H1 (cell line): ENCODE measurements around the gene GUCY2D. TPM values are rescaled to one million over a fixed set of nuclear protein-coding genes. Genes with fewer than 3 reads are reported as not detected.

ENCODE experiments used
- CTCF ChIA-PET: fragments of 300-600 bp; sonication (Branson Sonifier 250); formaldehyde crosslinking; loops from one replicate; lab custom pipeline; 2021; ENCODE audit not compliant: partially characterized antibody; lab: Charles Lee
- POLR2A ChIA-PET: fragments of 300-600 bp; sonication (Branson Sonifier 250); formaldehyde crosslinking; loops from one replicate; lab custom pipeline; 2021; ENCODE audit warnings: inconsistent platforms; ENCODE audit not compliant: partially characterized antibody; lab: Charles Lee
- DNase-seq, 2 experiments: peaks; one replicate each; pipeline versions ENCODE4 v3.0.0 to v3.0.0-alpha.2; 2010 to 2022; ENCODE audit warnings: low spot score in 2 of 2, low read depth in 1 of 2, mixed read lengths in 1 of 2
- FAIRE-seq: peaks from 2 replicates; lab custom pipeline; 2011; peaks lifted over from hg19 to GRCh38; lab: Jason Lieb, UNC
- H2AFZ ChIP-seq: 2 replicates; pipeline ENCODE4 v1.8.1; 2012; ENCODE audit warnings: low read length, inconsistent platforms
- H2AK5ac ChIP-seq: 2 replicates; pipeline ENCODE4 v1.6.1; 2013; ENCODE audit warnings: low read depth, low read length
- H2BK120ac ChIP-seq: replicated peaks from 2 replicates; pipeline ENCODE3; 2013; ENCODE audit warnings: low read depth, low read length, inconsistent platforms
- H2BK12ac ChIP-seq: 2 replicates; pipeline ENCODE4 v1.6.1; 2013; ENCODE audit warnings: low read depth, low read length
- H2BK15ac ChIP-seq: 2 replicates; pipeline ENCODE4 v1.6.1; 2013; ENCODE audit warnings: low read length
- H2BK20ac ChIP-seq: 2 replicates; pipeline ENCODE4 v1.6.1; 2013; ENCODE audit warnings: low read length
- H2BK5ac ChIP-seq: 2 replicates; pipeline ENCODE4 v1.6.1; 2013; ENCODE audit warnings: low read depth, low read length
- H3K14ac ChIP-seq: 2 replicates; pipeline ENCODE4 v1.6.1; 2013; ENCODE audit warnings: inconsistent platforms; ENCODE audit not compliant: insufficient read length
- H3K18ac ChIP-seq: 2 replicates; pipeline ENCODE4 v1.6.1; 2013; ENCODE audit warnings: low read length; ENCODE audit errors: extremely low read depth
- H3K23ac ChIP-seq: 2 replicates; pipeline ENCODE4 v1.6.1; 2013; ENCODE audit warnings: inconsistent platforms; ENCODE audit not compliant: insufficient read length
- H3K23me2 ChIP-seq: 2 replicates; pipeline ENCODE4 v1.6.1; 2013; ENCODE audit warnings: low read depth, low read length
- H3K27ac ChIP-seq: 2 replicates; pipeline ENCODE4 v1.6.1; 2011; ENCODE audit warnings: low read depth, low read length, inconsistent platforms
- H3K27me3 ChIP-seq, 4 experiments: replicated peaks in 1 of 4; 1 replicate in 1 of 4; 2 replicates in 3 of 4; pipeline versions ENCODE4 v1.6.1 to v1.8.1; 2011 to 2013; ENCODE audit warnings: low read length in 3 of 4, mild to moderate bottlenecking in 3 of 4, inconsistent platforms in 2 of 4, mixed read lengths in 2 of 4, moderate library complexity in 1 of 4; ENCODE audit not compliant: control insufficient read depth in 3 of 4, insufficient read depth in 3 of 4; ENCODE audit errors: extremely low read depth in 1 of 4
- H3K36me3 ChIP-seq, 4 experiments: 2 replicates each; pipeline versions ENCODE4 v1.6.1 to v1.8.1; 2011 to 2013; ENCODE audit warnings: mild to moderate bottlenecking in 4 of 4, low read length in 3 of 4, moderate library complexity in 2 of 4, control low read depth in 1 of 4, inconsistent platforms in 1 of 4; ENCODE audit not compliant: insufficient read depth in 4 of 4, control insufficient read depth in 2 of 4
- H3K4ac ChIP-seq: replicated peaks from 2 replicates; pipeline ENCODE3; 2013; ENCODE audit warnings: low read length, low read depth, mixed read lengths, inconsistent platforms; ENCODE audit not compliant: insufficient read length
- H3K4me1 ChIP-seq, 4 experiments: replicated peaks in 1 of 4; 1 replicate in 1 of 4; 2 replicates in 3 of 4; pipeline versions ENCODE4 v1.6.1 to v1.8.1; 2011 to 2013; ENCODE audit warnings: low read length in 3 of 4, inconsistent platforms in 2 of 4, mixed read lengths in 1 of 4; ENCODE audit not compliant: insufficient read depth in 4 of 4, control insufficient read depth in 3 of 4
- H3K4me2 ChIP-seq, 2 experiments: 2 replicates each; pipeline versions ENCODE4 v1.6.1 to v1.8.1; 2011 to 2013; ENCODE audit warnings: low read depth in 2 of 2, low read length in 2 of 2, control low read depth in 1 of 2, inconsistent platforms in 1 of 2, mild to moderate bottlenecking in 1 of 2; ENCODE audit not compliant: insufficient read depth in 1 of 2
- H3K4me3 ChIP-seq, 4 experiments: fragments of 200-600, 300-600 bp in 1 of 4; sonication (generic), shearing (Covaris generic), sonication (Bioruptor Twin) in 1 of 4; 2 replicates each; pipeline versions ENCODE4 v1.5.1 to v1.8.1; 2011 to 2016; ENCODE audit warnings: low read length in 4 of 4, low read depth in 3 of 4, control low read depth in 2 of 4, inconsistent platforms in 2 of 4, mild to moderate bottlenecking in 2 of 4, mixed read lengths in 1 of 4, moderate library complexity in 1 of 4; ENCODE audit not compliant: insufficient read depth in 2 of 4; ENCODE audit errors: extremely low read depth in 1 of 4
- H3K56ac ChIP-seq: replicated peaks from 2 replicates; pipeline ENCODE3; 2013; ENCODE audit warnings: low read depth, mild to moderate bottlenecking, mixed read lengths, low read length, inconsistent platforms; ENCODE audit not compliant: insufficient read length
- H3K79me1 ChIP-seq: 2 replicates; pipeline ENCODE4 v1.6.1; 2013; ENCODE audit warnings: low read depth, low read length, control low read depth
- H3K79me2 ChIP-seq, 2 experiments: 2 replicates each; pipeline versions ENCODE4 v1.6.1 to v1.8.1; 2012 to 2013; ENCODE audit warnings: low read length in 2 of 2, mild to moderate bottlenecking in 2 of 2, inconsistent platforms in 1 of 2; ENCODE audit not compliant: insufficient read depth in 2 of 2, control insufficient read depth in 1 of 2
- H3K9ac ChIP-seq, 4 experiments: replicated peaks in 1 of 4; 1 replicate in 1 of 4; 2 replicates in 3 of 4; pipeline versions ENCODE4 v1.6.1 to v1.8.1; 2011 to 2013; ENCODE audit warnings: low read depth in 3 of 4, low read length in 3 of 4, control low read depth in 2 of 4, mild to moderate bottlenecking in 2 of 4, moderate library complexity in 2 of 4, inconsistent platforms in 1 of 4; ENCODE audit errors: extremely low read depth in 1 of 4
- H3K9me3 ChIP-seq, 2 experiments: 2 replicates each; pipeline versions ENCODE4 v1.6.1 to v1.8.1; 2012 to 2013; ENCODE audit warnings: mild to moderate bottlenecking in 2 of 2, moderate library complexity in 2 of 2, control low read depth in 1 of 2, inconsistent platforms in 1 of 2, low read depth in 1 of 2, low read length in 1 of 2, mixed read lengths in 1 of 2; ENCODE audit not compliant: insufficient read depth in 2 of 2
- H4K20me1 ChIP-seq, 2 experiments: replicated peaks in 1 of 2; 2 replicates each; pipeline versions ENCODE3 to v1.8.1; 2011 to 2013; ENCODE audit warnings: inconsistent platforms in 2 of 2, low read length in 2 of 2, mild to moderate bottlenecking in 1 of 2; ENCODE audit not compliant: insufficient read depth in 2 of 2, control insufficient read depth in 1 of 2
- H4K5ac ChIP-seq: 2 replicates; pipeline ENCODE4 v1.6.1; 2013; ENCODE audit warnings: low read length, low read depth, mixed read lengths, inconsistent platforms; ENCODE audit not compliant: insufficient read length
- H4K8ac ChIP-seq: 2 replicates; pipeline ENCODE4 v1.8.0; 2013; ENCODE audit warnings: mild to moderate bottlenecking, moderate library complexity, low read length, inconsistent platforms; ENCODE audit not compliant: insufficient read depth; ENCODE audit errors: extremely low read depth
- H4K91ac ChIP-seq: replicated peaks from 2 replicates; pipeline ENCODE3; 2013; ENCODE audit warnings: low read length, mixed read lengths, inconsistent platforms; ENCODE audit not compliant: insufficient read length
- BCL11A ChIP-seq, 2 experiments: IDR thresholded peaks; one replicate each; pipeline ENCODE4 v1.6.1; 2011; ENCODE audit warnings: low read depth in 2 of 2, low read length in 2 of 2, mild to moderate bottlenecking in 2 of 2
- CBX8 ChIP-seq: fragments of 300-800, 300-1000 bp; sonication (generic); IDR thresholded peaks from 2 replicates; pipeline ENCODE4 v1.7.1; 2016; ENCODE audit warnings: low read depth, low read length, borderline replicate concordance
- JUN ChIP-seq: IDR thresholded peaks from 2 replicates; pipeline ENCODE4 v1.6.1; 2011; ENCODE audit warnings: low read depth, mild to moderate bottlenecking, improper control_type of control experiment, low read length
- JUND ChIP-seq: IDR thresholded peaks from 2 replicates; pipeline ENCODE4 v1.6.1; 2011; ENCODE audit warnings: mild to moderate bottlenecking, improper control_type of control experiment, low read length
- MAFK ChIP-seq: IDR thresholded peaks from 2 replicates; pipeline ENCODE4 v1.6.1; 2012; ENCODE audit warnings: low read depth, mild to moderate bottlenecking, improper control_type of control experiment, low read length
- POLR2A ChIP-seq, 2 experiments: IDR thresholded peaks; 1 replicate in 1 of 2; 2 replicates in 1 of 2; pipeline ENCODE4 v1.6.1; 2011; ENCODE audit warnings: low read depth in 2 of 2, low read length in 2 of 2, mild to moderate bottlenecking in 2 of 2; ENCODE audit errors: control extremely low read depth in 1 of 2
- POU5F1 ChIP-seq: IDR thresholded peaks from 2 replicates; pipeline ENCODE4 v1.6.1; 2011; ENCODE audit warnings: low read depth, mild to moderate bottlenecking, low read length, moderate library complexity
- RAD21 ChIP-seq, 2 experiments: IDR thresholded peaks in 1 of 2; conservative IDR thresholded peaks in 1 of 2; 2 replicates each; pipeline ENCODE4 v1.6.1; 2011; ENCODE audit warnings: low read depth in 2 of 2, low read length in 2 of 2, improper control_type of control experiment in 1 of 2, inconsistent platforms in 1 of 2, mild to moderate bottlenecking in 1 of 2, moderate library complexity in 1 of 2
- SIN3A ChIP-seq, 2 experiments: IDR thresholded peaks in 1 of 2; conservative IDR thresholded peaks in 1 of 2; 2 replicates each; pipeline ENCODE4 v1.6.1; 2011 to 2012; ENCODE audit warnings: low read length in 2 of 2, improper control_type of control experiment in 1 of 2, low read depth in 1 of 2, mild to moderate bottlenecking in 1 of 2
- SP1 ChIP-seq: IDR thresholded peaks from 2 replicates; pipeline ENCODE4 v1.6.1; 2011; ENCODE audit warnings: low read depth, low read length
- TEAD4 ChIP-seq: IDR thresholded peaks from 2 replicates; pipeline ENCODE4 v1.6.1; 2012; ENCODE audit warnings: low read depth, low read length, inconsistent platforms, mixed read lengths
- ZNF274 ChIP-seq: IDR thresholded peaks from 2 replicates; pipeline ENCODE4 v1.7.0; 2012; ENCODE audit warnings: low read length, borderline replicate concordance; ENCODE audit errors: extremely low read depth
- WGBS, 2 experiments: shearing (Covaris generic) in 1 of 2; methylation state at CpG; one replicate each; pipeline versions ENCODE4 v1.1.6 to v1.1.7; 2013 to 2015; ENCODE audit warnings: low lambda C conversion rate in 2 of 2, mixed read lengths in 2 of 2, inconsistent platforms in 1 of 2, low coverage in 1 of 2, missing lambda C conversion rate in 1 of 2; ENCODE audit not compliant: insufficient replicate concordance in 2 of 2, insufficient coverage in 1 of 2, insufficient read length in 1 of 2; ENCODE audit errors: extremely low coverage in 1 of 2, missing lambda C conversion rate in 1 of 2; 5-methylcytosine and 5-hydroxymethylcytosine counted together
- polyA plus RNA-seq, 7 experiments: library from polyadenylated mRNA; depleted of rRNA in 3 of 7; stranded (reverse) in 5 of 7; unstranded in 2 of 7; fragments of >200 nt in 5 of 7; fragments of 200-250 nt in 2 of 7; gene quantifications; 1 replicate in 5 of 7; 2 replicates in 1 of 7; 4 replicates in 1 of 7; pipeline versions ENCODE4 v1.2.1 to v1.2.3, GENCODE V29; 2011 to 2013; ENCODE audit warnings: missing spikeins in 2 of 7, mixed read lengths in 2 of 7
- total RNA-seq: library from RNA; stranded (reverse); fragmentation: NEBNext Ultra II Directional; extraction: Animal tissue kit (Norgen Biotek cat#: 25700); gene quantifications from 2 replicates; pipeline ENCODE4 v1.2.1, GENCODE V29; 2021

Gene GUCY2D
- total and polyA plus RNA-seq, 2 of the 8 experiments (the other 6 are each of a cell fraction or from before 2014, with no cell fraction given): 0.20 to 0.48 TPM

GRCh38 chr17:8004899-8005298 lies 2.5 kb downstream of the GUCY2D start:
- no peak overlapping the region for H4K5ac ChIP-seq
- H2BK20ac ChIP-seq: no peak overlapping the region
- H3K79me1 ChIP-seq: no peaks in the 10 kb centered on the region
- H3K23ac ChIP-seq: no peak overlapping the region
- no peak overlapping the region for H3K27ac ChIP-seq
- H3K4me1 ChIP-seq: peaks cover 0 to 9% (median 4%) of the 10 kb centered on the region in 4 experiments; a peak in 5 of 7 replicates
- H3K4me2 ChIP-seq: no peak overlapping the region
- H2AFZ ChIP-seq: no peak overlapping the region
- H3K79me2 ChIP-seq: no peaks in the 10 kb centered on the region
- H2AK5ac ChIP-seq: no peak overlapping the region
- CTCF ChIA-PET: interaction anchor here (0.6 to 6.0 kb wide), 8 partner anchors 12 to 260 kb away, joined by 3 to 50 read pairs (median 4); partner anchors contain the start of gene RNF227
- H2BK5ac ChIP-seq: no peak overlapping the region
- H4K20me1 ChIP-seq: no peaks in the 10 kb centered on the region
- H2BK12ac ChIP-seq: no peak overlapping the region
- H4K91ac ChIP-seq: no peak overlapping the region
- H3K56ac ChIP-seq: no peak overlapping the region
- FAIRE-seq (no peak), DNase-seq (no peak)
- H3K23me2 ChIP-seq: no peaks in the 10 kb centered on the region; the same call in 1 of the 2 replicates
- POLR2A ChIA-PET: interaction anchor here (1.0 to 2.2 kb wide), 2 partner anchors 12 to 82 kb away, joined by 3 to 12 read pairs; no protein-coding TSS in a partner anchor
- H3K18ac ChIP-seq: no peak overlapping the region
- H3K14ac ChIP-seq: no peak overlapping the region
- no peak overlapping the region for H3K4ac ChIP-seq
- TF ChIP-seq JUND (no peak), SIN3A (conservative IDR thresholded peaks at IDR 0.05 in 1 of 2, IDR thresholded peaks at IDR 0.05 in 1 of 2; ENCODE audit: low read depth in 1 of 2, low read length in 2 of 2) (no peak), MAFK (no peak), POU5F1 (no peak), TEAD4 (no peak), RAD21 (IDR thresholded peaks at IDR 0.05 in 1 of 2, conservative IDR thresholded peaks at IDR 0.05 in 1 of 2; ENCODE audit: low read depth in 2 of 2, low read length in 2 of 2) (no peak), SP1 (no peak), JUN (no peak), CBX8 (no peak), ZNF274 (no peak), BCL11A (IDR thresholded peaks at IDR 0.05; ENCODE audit: low read depth in 2 of 2, low read length in 2 of 2) (no peak), POLR2A (IDR thresholded peaks at IDR 0.05; ENCODE audit: control extremely low read depth in 1 of 2, low read depth in 2 of 2, low read length in 2 of 2) (no peak)
- H3K9me3 ChIP-seq: no peaks in the 10 kb centered on the region; a peak in 1 of 4 replicates
- no peak overlapping the region for H2BK120ac ChIP-seq
- no peak overlapping the region for H4K8ac ChIP-seq
- peaks cover 0 to 7% (median 0%) of the 10 kb centered on the region in 4 experiments; a peak in 1 of 8 replicates for H3K36me3 ChIP-seq
- no peak overlapping the region for H2BK15ac ChIP-seq
- H3K27me3 ChIP-seq: peaks cover 35 to 53% (median 42%) of the 10 kb centered on the region in 4 experiments
- no peak overlapping the region for H3K9ac ChIP-seq
- no peak overlapping the region for H3K4me3 ChIP-seq
- 92% methylated on average over 6 of the region's 6 CpGs; no CpG with 5 or more reads in 1 of the 2 experiments for WGBS, 2 experiments
